Activated CD8-positive, alpha-beta memory T cell treated with anti-CD3 and anti-CD28 coated beads, Interleukin-2, amount 50 U/mL, for 1 hour (primary cell): ENCODE data around the gene DNASE1L1.

ENCODE experiments used
- DNase-seq: peaks from one replicate; pipeline ENCODE4 v3.0.0-alpha.2; 2020; ENCODE audit errors: extremely low read depth

The DNASE1L1 gene

DNA sequence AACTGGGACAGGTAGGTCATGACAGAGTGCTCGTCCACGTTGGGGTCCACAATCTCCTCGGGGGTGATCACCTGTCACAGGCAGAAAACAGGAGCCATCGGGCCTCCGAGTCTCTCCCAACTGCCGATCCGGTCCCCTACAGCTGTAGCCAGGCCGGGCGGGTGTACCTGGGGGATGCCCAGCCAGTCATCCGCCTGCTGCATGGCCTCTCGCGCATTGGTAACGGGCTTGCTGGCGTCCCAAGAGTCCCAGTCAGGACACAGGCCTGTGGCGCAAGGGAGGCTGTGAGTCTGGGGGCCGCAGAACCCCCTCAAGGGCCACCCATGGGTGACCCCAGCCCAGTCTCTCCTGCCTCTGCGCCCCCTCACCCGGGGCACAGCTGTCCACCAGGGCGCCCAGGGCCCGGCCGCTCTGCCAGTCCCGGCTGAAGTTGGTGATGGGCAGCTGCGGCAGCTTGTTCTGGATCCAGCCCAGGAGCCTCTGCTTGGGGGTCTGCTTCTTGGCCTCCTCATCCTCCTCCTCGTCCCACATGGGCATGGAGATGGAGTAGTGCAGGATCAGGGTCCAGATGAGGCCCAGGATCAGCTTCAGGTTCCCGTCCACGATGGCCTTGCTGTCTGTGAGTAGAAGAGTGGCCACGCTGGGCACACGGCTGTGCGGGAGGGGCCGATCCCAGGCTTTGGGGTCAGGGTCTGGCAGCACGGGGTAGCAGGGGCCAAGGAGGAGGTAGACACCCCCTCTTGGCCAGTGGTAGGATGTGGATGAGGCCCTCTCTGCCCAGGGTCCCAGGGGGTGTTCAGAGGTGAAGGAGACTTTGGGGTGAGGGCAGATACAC, 41.4 kb downstream of the DNASE1L1 start:
- DNase-seq: no peak

GRCh38 chrX:154366666-154367055, 42.4 kb downstream of the DNASE1L1 start:
- no peak for DNase-seq

GRCh38 chrX:154365997-154366665, 42.9 kb downstream of the DNASE1L1 start:
- DNase-seq: no peak

DNA sequence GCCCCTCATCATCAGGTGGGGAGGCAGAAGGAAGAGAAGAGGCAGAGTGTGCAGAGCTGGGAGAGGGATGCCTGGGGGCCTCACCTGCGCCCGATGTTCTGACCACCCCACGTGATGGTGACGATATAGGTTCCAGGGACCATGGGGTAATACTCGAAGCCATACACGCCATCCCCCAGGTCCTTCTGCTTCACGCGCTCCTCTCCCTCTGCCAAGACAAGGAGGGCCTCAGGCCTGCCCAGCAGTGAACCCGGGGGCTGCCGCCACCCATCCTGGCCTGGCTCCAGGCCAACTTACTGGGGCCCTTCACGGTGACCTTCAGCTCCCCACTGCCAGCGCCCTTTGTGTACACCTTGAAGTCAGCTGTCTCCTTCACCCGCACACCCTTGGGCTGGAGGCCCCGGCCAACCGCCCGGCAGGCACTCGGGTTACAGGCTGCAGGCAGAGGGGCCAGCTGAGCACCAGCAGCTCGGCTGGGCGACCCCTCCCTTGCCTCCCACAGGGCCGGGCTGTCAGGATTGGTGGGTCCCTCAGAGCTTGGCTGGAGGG, 43.9 kb downstream of the DNASE1L1 start:
- no peak for DNase-seq

DNA sequence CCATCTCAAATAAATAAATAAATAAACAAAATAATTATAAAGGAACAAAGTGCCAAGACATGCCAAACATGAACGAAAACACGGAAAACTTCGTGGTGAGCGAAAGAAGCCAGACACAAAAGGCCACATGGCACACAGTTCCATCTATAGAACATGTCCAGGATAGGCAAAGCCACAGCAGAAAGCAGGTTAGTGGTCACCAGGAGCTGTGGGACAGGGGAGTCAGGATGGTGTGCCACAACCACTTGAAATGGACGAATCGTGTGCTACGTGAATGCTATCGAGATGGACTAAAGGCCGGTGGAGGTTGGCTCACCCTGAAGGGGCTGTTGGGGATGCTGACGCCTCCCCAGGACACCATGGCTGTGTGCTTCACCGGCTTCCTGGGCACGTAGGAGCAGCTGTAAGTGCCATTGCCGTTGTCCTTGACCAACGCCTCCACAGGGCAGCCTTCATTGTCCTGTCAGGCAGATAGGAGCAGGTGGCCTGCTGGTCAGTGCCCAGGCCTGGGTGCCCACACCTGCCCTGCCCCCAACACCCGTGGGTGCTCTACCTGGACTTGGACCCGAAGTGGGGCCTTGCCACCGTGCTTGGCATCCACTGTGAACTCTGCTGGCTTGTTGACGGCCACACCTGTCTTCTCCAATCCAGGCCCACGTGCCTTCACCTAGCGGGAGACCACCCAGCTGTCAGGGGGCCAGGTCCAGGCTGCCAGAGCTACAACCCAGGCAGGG, 45.2 kb downstream of the DNASE1L1 start:
- DNase-seq: no peak

GRCh38 chrX:154362085-154362742, 46.8 kb downstream of the DNASE1L1 start:
- no peak for DNase-seq

- no peak for DNase-seq
These were observed 48.8 kb downstream of the DNASE1L1 start for GRCh38 chrX:154360155-154360713.

DNA sequence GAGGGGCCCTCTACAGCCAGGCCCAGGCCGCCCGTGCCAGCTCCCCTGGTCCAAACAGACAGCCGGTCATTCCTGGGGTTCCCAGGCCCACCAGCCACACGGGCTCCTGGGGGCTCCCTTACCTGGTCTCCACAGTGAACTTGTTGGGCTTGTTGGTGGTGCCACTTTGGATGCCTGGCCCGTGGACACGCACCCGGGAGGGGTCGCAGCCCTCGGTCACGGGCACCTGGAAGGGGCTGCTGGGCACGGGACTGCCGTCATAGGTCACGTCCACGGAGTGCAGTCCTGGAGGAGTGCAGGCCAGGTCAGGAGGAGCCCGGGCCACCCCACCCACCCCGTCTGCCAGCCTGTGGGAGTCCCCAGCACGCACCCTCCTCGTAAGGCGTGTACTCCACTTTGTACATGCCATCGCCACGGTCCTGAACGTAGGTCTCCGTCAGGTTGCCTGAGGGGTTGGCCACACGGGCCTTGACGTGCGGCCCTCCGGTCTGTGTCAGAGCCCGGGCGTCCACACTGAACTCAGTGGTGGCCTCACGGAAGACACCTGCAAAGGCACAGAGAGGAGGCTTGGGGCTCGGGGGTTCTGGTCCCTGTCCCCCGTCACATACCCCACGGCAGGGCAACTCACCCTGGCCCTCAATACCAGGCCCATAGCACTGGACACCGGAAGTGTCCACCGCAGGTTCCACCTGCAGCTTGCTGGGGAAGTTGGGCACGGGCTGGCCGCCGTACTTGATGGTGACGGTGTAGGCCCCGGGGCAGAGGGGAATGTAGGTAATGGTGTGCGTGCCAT, 49.5 kb downstream of the DNASE1L1 start:
- no peak for DNase-seq

DNA sequence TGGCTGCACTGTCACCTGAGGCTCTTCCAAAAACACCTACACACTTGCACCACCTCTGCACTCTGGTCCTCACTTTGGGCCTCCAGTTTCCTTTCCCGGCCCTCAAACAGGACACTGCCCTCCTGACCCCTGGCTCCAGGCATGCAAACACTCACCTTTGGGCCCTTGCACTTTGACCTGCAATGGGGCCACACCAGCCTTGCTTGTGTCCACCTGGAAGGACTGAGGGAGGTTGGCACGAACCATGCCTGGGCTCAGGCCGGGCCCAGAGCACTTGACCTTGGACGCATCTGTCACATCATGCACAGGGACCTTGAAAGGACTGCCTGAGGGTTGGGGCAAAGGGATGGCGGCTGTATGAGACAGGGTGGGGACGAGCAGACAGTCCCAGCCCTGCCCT, 50.2 kb downstream of the DNASE1L1 start:
- no peak for DNase-seq

GRCh38 chrX:154358011-154358410, 51.0 kb downstream of the DNASE1L1 start:
- no peak for DNase-seq

DNA sequence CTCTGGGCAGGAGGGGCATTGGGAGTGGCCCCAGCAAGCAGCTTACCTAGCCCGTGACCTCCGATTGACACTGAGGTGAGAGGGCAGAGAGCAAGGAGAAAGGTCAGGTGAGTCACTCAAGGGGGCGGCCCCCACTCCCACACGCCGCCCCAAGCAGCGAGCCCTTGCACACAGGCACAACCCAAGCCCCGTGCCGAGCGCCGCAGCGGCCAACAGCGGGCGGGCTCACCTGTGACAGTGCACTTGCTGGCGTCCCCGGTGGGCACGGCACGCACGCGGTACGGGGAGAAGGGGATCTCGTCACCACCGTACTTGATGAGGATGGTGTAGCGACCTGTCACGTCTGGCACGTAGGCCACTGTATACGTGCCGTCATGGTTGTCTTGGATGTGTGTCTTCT, 51.8 kb downstream of the DNASE1L1 start:
- DNase-seq: no peak

GRCh38 chrX:154356596-154356995, 52.5 kb downstream of the DNASE1L1 start:
- DNase-seq: no peak

DNA sequence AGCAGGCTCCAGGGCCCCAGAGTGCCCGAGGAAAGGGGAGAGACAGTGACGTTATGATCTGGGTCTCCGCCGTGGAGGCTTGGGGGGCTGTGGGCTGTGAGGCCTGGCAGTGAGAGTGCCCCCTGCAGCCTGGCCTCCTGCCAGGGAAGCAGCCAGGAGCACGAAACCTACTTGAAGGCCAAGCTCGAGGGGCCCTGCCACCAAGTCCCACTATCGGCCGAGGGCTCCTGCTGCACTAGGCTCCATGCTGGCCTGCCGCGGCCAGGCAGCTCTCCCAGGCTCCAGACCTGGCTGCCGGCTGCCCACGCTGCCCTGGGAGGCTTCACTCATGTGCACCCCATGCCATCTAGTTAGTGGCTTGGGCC, 53.3 kb downstream of the DNASE1L1 start:
- DNase-seq: no peak

GRCh38 chrX:154355094-154355775, 53.8 kb downstream of the DNASE1L1 start:
- DNase-seq: no peak

DNA sequence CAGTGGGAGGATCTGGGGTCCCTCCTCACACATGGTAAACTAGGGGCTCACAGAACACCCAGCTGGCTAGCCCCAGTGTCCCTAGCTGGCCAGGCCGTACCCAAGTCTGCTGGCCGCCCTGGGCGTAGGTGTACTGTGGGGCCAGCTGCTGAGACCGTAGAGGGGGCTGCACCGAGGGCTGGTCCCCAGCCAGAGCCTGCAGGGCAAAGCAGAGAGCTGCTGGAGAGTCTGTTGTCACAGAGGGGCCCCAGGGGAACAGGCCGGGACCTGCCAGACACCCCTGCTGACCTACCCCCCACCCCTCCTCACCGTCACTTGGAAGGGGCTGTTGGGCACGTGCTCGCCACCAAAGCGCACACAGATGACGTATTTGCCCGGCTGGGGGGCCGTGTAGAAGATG, 54.5 kb downstream of the DNASE1L1 start:
- DNase-seq: no peak

GRCh38 chrX:154354013-154354412, 55.0 kb downstream of the DNASE1L1 start:
- no peak for DNase-seq

DNA sequence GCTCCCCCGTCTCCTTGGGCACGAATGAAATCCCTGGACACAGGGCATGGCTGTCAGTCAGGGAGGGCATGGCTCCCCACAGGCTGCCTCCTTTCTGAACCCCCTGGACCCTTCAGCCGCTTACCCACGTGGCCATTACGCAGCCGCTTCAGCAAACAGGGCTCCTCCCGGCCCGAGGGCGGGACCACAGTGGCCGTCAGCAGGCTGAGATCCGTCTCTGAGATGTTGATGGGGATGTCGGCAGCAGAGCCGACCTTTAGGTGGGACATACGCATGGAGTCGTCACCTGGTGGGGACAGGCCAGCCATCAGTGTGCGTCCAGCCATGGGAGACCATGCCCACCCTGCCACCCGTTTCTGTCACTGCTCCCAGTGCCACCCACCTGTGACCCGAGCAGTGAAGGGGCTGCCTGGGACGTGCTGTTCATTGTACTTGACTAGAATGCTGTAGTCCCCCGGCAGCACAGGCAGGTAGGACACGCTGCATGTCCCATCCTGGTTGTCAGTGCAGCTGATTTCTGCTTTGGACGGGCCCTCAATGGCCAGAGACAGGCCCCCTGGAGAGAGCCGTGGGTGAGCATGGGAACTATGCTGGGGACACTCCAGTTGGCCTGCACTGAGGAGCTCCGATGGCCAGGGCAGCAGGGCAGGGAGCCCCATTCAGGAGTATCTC, 55.7 kb downstream of the DNASE1L1 start:
- DNase-seq: no peak

DNA sequence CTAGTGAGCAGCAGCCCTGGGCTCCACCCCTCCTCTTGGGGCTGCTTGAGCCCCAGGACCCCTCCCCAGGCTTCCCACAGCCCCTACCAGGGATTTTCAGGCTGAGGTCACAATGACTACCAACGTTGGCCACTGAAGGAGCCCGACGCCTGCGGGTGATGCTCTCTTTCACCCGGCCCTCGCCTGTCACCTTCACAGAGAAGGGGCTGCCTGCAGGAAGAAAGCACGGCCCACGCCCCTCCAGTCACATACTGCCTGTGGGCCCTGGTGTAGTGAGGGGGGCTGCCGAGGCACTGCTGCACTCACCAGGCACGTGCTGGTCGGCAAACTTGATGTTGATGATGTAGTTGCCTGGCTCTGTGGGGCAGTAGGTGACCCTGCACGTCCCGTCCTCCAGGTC, 56.6 kb downstream of the DNASE1L1 start:
- no peak for DNase-seq

DNA sequence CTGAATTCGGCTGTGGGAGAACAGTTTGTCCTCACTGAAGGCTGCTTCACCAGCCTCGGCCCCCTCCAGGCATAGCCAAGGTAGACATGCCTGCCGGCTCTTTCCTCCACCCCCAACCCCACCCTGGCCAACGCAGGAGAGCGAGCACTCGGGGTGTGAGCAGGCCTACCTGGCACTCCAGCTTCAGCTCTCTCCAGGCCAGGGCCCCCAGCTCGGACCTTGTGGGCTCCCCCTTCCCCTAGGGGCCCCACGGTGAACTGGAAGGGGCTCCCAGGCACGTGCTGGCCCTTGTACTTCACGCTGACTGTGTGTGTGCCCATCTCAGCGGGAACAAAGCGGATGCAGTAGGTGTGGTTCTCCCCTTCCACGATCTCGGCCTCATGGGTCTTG, 57.0 kb downstream of the DNASE1L1 start:
- no peak for DNase-seq
